C4-2B (cell line): ENCODE data around the gene UGT3A1.
"Not testable (repeated sequence)": the region's sequence is repeated elsewhere in the genome, so short reads cannot be mapped to it uniquely, and the experiment has no call there.

Experiments used
- H3K27ac ChIP-seq: fragments of 450-650 bp; 2 replicates; pipeline ENCODE4 v1.5.1; 2017
- CTCF ChIP-seq: fragments of 450-650 bp; conservative IDR thresholded peaks from 2 replicates; pipeline ENCODE4 v1.5.1; 2017; ENCODE audit warnings: mild to moderate bottlenecking
- ZFX ChIP-seq: fragments of 450-650 bp; IDR thresholded peaks from 2 replicates; pipeline ENCODE4 v1.6.1; 2017

The UGT3A1 gene

GRCh38 chr5:35987776-35988175 lies 3.4 kb downstream of the UGT3A1 start:
- no peak overlapping the region for H3K27ac ChIP-seq
- TF ChIP-seq CTCF (no peak), ZFX (no peak)

- TF ChIP-seq CTCF: no peak
- TF ChIP-seq ZFX: no peak
- H3K27ac ChIP-seq: no peak overlapping the region
Observed at GRCh38 chr5:35979715-35980114, 11.5 kb downstream of the UGT3A1 start.

- H3K27ac ChIP-seq: not testable (repeated sequence)
Observed at GRCh38 chr5:35976859-35977258, 14.3 kb downstream of the UGT3A1 start.

- TF ChIP-seq CTCF: no peak
- TF ChIP-seq ZFX: no peak
- H3K27ac ChIP-seq: no peak overlapping the region
Observed at GRCh38 chr5:35974570-35974969, 16.6 kb downstream of the UGT3A1 start.

- H3K27ac ChIP-seq: no peak overlapping the region
- no peak for TF ChIP-seq CTCF
Observed at GRCh38 chr5:35971878-35972210, 19.3 kb downstream of the UGT3A1 start.

DNA sequence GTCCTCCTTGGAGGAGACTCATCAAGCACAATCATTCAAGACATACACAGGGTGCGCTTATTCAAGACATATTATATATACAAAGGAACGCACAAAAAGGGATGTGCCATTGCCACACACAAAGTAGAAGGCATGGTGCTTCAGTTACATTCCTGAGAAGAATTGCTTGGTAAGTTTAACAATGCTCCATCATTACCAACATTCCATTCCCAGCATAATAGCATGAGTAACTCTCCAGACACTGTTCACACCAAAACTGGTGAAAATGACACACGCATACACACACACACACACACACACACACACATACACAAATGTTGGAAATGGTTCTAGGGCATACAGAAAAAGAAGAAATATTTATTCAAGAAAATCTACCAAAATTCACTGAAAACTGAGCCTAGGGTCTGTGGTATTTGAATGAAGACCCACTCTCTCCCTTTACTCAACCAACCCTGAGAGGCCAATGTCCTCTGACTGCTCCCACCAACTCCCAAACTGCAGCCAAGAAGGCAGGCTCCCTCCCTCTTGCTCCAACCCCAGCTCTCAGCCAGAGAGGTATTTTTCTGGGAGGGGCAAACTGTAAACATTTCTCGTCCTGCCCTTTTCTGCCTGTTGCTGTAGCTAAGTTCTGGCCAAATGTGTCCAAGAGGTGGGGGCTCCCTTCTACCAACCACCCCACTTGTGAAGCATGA lies 19.9 kb downstream of the UGT3A1 start:
- no peak for TF ChIP-seq CTCF
- TF ChIP-seq ZFX: no peak
- no peak overlapping the region for H3K27ac ChIP-seq

- peak; percentile 98 for TF ChIP-seq CTCF
- no peak for TF ChIP-seq ZFX
- no peak overlapping the region for H3K27ac ChIP-seq
Observed at GRCh38 chr5:35963381-35963843, 27.8 kb downstream of the UGT3A1 start.

DNA sequence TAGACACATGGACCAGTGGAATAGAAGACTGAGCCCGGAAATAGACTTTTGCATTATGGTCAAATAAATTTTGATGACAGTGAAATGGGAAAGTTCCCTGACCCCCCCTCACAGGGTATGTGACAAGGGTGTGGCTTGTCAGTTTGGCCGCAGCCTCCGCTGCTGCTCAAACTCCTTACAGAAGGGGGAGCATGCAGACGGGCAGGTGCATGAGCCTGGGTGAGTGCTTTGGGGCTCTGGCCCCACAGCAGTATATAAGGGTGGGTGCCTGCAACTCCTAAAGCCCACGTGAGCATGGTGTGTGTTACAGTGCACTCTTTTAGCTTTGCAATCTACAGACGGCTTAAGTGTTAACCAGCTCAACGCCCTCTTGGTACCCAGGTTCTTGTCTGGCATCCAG lies 30.9 kb downstream of the UGT3A1 start:
- no peak overlapping the region for H3K27ac ChIP-seq
- TF ChIP-seq CTCF: no peak
- TF ChIP-seq ZFX: no peak
